Activated T-helper 1 cell treated with anti-CD3 and anti-CD28 coated beads, Interleukin-2, amount 50 U/mL, for 16 hours (primary cell): ENCODE results near the gene LTBP3.
"Not testable (repeated sequence)": the region's sequence is repeated elsewhere in the genome, so short reads cannot be mapped to it uniquely, and the experiment has no call there.

Experiments
- DNase-seq, 2 donors: peaks; one replicate each; pipeline ENCODE4 v3.0.0-alpha.2; 2020; ENCODE audit warnings: low read depth in 1 of 2, low spot score in 1 of 2

The LTBP3 gene

GRCh38 chr11:65538232-65538914 lies 19.8 kb downstream of the LTBP3 start:
- no peak for DNase-seq

GRCh38 chr11:65537620-65538231 lies 20.4 kb downstream of the LTBP3 start:
- DNase-seq, result no peak

DNA sequence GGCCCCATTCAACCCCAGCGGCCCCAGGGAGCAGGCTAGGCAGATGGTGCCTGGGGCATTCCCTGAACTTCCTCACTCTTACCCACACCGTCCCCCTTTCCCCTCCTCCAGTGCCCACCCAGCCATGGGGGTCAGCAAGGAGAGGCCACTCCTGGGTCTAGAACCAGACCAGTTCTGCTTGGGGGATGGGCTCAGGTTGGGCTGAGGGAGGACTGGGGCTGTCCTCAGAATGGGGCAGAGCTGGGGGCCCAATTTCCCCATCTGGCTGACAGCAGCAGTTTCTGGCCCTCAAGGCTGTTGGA lies 20.9 kb downstream of the LTBP3 start:
- no peak for DNase-seq

GRCh38 chr11:65536412-65537295 lies 21.5 kb downstream of the LTBP3 start:
- DNase-seq, result no peak

DNA sequence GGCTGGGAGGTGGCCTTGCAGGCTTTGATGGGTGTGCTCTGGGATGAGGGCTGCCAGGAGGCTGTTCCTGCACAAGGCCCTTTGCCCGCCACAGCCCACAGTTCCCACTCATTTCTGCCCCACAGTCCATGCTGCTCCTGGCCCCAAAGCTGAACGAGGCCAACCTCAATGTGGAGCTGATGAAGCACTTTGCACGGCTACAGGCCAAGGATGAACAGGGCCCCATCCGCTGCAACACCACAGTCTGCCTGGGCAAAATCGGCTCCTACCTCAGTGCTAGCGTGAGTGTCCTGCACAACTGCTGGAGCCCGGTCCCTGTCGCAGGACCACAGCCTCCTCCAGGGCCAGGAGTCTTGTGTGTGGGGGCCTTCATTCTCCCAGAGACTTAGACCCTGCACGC lies 23.1 kb downstream of the LTBP3 start:
- no peak for DNase-seq

- no peak for DNase-seq
Measured at GRCh38 chr11:65532388-65533064, 25.6 kb downstream of the LTBP3 start.

- no peak for DNase-seq
Measured at GRCh38 chr11:65530157-65530496, 28.0 kb downstream of the LTBP3 start.

DNA sequence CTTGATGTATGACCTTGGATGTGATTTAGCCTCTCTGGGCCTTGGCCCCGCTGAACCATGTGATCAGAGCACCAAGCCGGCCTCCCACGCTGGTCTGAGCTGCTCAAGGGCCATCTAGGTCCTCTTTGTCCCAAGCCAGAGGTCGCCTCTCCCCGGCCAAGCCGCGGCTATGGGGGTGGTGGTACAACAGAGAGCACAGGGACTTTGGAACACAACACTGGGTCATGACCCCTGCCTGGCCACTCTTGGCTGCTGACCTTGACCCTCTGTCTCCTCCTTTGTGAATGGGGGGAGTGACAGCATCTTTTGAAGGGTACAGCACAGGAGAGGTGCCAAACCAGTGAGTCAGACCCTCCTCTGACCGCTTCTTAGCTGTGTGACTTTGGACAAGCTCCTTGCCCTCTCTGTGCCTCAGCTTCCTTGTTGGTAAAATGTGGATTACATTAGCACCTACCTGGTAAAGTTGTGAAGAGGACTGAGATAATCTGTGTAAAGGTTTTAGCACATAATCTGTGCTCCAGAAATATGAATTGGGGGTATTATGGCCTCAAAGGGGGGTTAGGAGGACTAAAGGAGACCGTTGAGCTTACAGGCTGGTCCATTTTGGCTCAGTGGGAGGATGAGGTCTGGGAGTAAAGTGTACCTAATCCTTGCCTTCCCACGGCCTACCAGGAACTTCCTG lies 28.5 kb downstream of the LTBP3 start:
- no peak for DNase-seq

- no peak for DNase-seq
Measured at GRCh38 chr11:65528819-65529350, 29.3 kb downstream of the LTBP3 start.

DNA sequence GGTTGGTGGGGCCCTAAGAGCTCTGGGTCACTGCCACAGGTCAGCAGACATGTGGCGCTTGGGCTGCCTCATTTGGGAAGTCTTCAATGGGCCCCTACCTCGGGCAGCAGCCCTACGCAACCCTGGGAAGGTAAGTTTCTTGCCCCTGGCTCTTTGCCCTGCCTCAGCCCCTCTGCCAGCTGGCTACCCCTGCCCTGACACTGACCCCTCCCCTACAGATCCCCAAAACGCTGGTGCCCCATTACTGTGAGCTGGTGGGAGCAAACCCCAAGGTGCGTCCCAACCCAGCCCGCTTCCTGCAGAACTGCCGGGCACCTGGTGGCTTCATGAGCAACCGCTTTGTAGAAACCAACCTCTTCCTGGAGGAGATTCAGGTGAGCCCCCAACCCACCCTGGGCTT lies 31.4 kb downstream of the LTBP3 start:
- DNase-seq, result no peak

GRCh38 chr11:65525546-65526480 lies 32.3 kb downstream of the LTBP3 start:
- DNase-seq, result no peak

DNA sequence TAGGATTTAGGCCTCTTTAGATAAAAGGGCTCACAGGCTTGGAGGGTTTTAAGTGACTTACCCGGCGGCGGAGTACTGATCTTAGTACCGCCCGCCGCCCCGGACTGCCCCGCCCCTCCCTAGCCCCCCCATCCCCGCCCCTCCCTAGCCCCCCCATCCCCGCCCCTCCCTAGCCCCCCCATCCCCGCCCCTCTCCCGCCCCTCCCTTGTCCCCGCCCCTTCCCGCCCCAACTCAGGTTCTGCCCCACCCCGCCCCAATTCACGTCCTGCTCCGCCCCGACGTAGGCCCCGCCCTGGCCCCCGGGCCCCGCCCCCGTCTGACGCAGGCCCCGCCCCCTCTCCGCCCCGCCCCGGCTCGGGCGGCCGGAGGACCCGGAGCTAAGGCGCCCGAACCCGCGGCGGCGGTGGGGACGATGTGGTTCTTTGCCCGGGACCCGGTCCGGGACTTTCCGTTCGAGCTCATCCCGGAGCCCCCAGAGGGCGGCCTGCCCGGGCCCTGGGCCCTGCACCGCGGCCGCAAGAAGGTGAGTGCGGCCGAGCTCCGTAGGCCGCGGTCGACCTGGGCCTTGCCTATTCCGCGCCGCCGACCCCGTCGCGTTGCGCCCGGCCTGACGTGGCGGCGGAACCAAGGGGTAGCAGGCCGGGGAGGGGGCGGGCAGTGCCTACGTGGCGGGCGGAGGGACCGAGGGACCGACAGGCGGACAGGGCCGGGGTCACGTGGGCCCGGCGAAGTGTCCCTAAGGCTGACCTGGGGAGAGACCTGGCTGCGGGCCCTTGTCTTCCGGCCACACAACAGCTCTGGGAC lies 33.2 kb downstream of the LTBP3 start, which contains the start of gene SCYL1:
SCYL1 (plus strand) TSS at position 343 of the 805 bp plus-strand sequence; CDS start at position 414, 71 bp downstream.
- peak; percentile 72 to 79 for DNase-seq

DNA sequence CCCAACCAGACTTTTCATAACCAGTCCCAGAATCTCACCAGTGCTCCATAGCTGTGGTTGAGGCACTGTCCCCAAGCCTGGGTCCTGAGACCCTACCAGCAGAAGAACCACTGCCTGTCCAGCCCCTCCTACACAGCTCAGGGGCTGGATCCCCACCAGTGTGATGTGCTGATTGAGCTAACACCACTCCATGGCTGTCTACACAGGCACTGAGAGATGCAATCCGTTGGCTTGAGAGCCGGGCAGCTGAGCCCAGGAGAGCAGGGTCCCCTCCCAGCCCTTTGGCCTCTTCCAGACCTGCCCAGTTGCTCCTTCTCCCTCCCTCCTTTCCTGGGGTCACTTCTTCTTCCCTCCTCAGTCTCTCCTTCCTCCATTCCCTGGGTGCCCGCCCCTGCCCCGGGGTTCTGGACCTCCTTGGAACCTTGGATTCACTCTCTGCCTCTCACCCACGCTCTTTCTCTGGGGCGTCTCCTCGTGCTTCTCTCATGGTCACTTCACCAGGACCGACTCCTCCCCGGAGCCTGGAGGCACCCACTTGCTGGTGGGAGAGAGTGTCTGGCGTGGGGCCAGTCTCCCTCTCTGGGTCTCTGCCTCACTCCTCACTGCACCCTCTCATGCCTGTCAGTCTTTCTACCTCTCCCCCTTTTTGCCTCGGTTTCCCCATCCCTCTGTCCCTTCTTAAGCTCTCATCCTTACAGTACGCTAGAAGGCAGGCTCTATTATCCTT lies 34.0 kb downstream of the LTBP3 start:
- DNase-seq, result no peak

DNA sequence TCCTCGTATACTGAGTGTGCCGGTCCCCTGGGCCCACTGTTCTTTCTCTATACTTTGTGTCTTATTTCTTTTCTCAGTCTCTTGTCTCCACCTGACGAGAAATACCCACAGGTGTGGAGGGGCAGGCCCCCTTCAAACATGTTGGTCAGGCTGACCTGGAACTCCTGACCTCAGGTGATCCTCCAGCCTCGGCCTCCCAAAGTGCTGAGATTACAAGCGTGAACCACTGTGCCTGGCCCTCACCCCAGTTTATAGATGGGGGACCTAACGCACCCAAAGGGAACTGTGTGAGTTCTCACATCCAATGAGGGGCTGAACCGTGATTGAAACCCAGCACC lies 34.6 kb downstream of the LTBP3 start:
- not testable (repeated sequence) for DNase-seq

DNA sequence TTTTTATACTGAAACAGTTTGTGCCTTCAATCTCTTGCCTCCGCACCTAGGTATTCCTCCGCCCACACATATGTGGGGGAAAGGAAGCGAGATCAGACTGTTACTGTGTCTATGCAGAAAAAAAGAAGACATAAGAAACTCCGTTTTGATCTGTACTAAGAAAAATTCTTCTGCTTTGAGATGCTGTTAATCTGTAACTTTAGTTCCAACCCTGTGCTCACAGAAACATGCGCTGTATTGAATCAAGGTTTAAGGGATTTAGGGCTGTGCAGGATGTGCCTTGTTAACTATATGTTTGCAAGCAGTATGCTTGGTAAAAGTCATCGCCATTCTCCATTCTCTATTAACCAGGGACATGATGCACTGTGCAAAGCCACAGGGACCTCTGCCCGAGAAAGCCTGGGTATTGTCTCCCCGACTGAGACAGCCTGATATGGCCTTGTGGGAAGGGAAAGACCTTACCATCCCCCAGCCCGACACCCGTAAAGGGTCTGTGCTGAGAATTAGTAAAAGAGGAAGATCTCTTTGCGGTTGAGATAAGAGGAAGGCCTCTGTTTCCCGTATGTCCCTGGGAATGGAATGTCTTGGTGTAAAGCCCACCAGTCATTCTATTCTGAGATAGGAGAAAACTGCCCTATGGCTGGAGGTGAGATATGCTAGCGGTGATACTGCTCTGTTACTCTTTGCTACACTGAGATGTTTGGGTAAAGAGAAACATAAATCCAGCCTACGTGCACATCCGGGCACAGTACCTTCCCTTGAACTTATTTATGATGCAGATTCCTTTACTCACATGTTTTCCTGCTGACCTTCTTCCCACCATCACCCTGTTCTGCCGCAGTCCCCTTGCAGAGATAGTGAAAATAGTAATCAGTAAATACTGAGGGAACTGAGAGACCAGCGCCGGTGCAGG lies 35.2 kb downstream of the LTBP3 start:
- DNase-seq, result not testable (repeated sequence)

- DNase-seq, result not testable (repeated sequence)
Measured at GRCh38 chr11:65521777-65522521, 36.2 kb downstream of the LTBP3 start.
